HG03108 (cell line): ENCODE measurements around the gene IL17REL.
"Not testable (repeated sequence)": the region's sequence is repeated elsewhere in the genome, so short reads cannot be mapped to it uniquely, and the experiment has no call there.

Experiments used
- ATAC-seq: cut with Tn5 transposase; IDR thresholded peaks from one replicate; pipeline ENCODE4 v1.9.1; 2021; ENCODE audit warnings: moderate library complexity; ENCODE audit not compliant: unreplicated experiment

Gene IL17REL

GRCh38 chr22:49949914-49950292, 62.7 kb downstream of the IL17REL start:
- ATAC-seq = no peak

DNA sequence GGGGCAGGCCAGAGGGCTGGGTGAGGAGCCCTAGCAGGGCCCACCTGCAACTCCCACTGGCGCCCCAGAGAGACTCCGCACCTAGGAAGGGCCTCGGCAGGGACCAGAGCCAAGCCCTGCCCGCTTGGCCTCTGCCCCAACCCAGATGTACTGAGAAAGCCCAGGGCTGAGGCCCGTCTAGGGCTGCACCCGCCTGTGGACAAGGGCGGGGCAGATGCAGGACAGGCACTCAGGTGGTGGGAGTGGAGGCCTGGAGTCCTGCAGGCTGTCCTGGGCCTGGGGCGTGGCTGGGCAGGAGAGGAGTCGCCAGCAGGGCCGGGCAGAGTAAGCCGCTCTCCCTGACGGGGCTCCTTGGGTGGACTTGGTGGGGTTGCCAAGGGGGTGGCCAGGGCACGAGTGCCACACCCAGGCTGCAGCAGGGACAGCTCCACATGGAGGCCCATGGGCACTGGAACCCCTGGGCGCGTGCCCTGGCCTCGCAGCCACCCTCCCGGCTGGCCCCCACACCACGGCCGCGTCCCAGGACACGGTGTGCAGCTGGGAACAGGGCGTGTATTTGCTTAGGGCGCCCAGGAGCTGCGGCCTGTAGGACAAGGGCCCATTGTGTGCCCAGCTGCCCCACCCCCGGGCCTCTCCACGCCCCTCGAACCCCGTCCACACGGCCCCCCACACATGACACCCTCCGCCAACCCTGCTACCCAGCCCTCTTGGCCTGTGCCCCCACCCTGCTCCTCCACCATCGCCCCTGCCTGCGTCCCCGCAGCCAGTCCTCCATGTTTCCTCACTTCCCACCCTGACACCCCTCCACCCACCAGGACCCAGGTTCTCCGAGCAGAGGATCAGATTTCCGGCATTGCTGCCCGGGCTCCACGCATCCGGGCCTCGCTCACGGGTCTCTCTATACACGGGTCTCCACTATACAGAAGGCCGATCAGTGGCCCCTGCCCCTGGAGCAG, 63.3 kb downstream of the IL17REL start:
- ATAC-seq = no peak

DNA sequence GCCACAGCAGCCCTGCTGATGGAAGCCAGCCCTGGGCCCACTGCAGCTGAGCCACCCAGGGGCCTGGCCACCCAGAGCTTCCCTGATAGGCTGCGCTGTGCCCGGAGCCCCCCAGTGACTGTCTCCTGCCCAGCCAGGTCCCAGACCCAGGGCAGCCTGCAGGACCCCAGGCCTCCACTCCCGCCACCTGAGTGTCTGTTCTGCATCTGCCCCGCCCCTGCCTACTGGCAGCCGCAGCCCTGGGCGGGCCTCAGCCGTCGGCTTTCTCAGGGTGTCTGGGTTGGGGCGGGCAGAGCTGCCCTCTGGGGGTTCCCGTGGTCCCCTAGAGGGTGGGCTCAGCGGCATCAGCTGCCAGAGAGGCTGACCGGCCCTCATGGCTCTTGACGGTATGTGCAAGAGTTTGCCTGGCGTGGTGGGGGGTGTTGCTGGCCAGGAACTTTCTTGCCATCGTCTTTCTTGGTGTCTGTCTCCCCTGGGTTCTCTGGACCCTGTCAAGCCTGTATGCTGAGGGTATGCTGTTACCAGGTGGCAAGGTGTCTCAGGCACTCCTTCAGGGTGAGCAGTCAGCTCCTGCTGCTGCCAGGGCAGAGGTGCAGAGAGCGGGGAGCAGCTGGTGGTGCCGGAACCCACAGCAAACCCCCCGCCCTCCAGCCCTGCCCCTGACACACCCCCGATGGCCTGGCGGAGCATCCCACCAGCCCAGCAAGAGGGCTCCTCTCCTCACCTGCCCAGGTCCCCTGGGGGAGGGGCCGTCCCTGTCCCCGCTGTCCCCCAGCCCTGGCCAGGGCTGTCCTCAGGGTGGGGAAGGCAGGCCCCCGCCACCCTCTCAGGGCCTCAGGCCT, 64.2 kb downstream of the IL17REL start:
- no peak for ATAC-seq

GRCh38 chr22:49947296-49947622, 65.3 kb downstream of the IL17REL start:
- no peak for ATAC-seq

DNA sequence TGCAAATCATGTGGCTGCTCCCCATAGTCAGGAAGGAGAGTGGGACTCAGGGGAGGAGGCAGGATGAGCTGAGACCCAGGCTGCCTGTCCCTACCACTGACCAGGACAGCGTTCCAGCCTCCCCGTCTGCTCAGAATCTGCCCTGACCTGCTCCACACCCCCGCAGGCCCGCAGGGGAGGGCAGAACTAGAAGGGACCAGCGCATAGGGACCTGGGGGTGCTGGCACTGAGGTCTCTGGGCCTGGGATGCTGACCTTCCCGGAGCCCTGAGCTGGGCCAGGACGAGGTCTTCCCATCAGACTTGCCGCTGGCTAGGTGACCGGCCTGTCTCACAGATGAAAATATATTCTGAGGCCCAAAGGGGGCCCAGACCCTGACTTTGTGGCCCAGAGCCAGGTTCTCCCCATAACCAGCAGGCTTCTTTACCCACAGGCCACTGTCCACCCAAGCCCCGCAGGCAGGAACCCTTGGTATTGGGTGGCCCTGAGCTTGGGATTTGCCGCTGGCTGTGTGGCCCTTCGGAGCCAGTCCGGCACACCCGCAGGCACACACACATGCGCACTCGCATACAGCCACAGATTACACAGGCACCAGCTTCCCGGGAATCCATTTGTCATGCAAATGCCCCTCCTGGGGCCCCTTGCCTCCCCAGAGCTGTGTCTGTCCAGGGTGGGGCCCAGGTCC, 65.8 kb downstream of the IL17REL start:
- no peak for ATAC-seq

- ATAC-seq = not testable (repeated sequence)
Measured at GRCh38 chr22:49945042-49945794, 67.3 kb downstream of the IL17REL start.
